H1 (cell line): ENCODE measurements around the gene AP5S1. TPM values are rescaled to one million over a fixed set of nuclear protein-coding genes. Genes with fewer than 3 reads are reported as not detected.

ENCODE experiments used
- ATF2 ChIP-seq: IDR thresholded peaks from 2 replicates; pipeline ENCODE4 v1.6.1; 2012; ENCODE audit warnings: low read length, inconsistent platforms
- CHD2 ChIP-seq: IDR thresholded peaks from 2 replicates; pipeline ENCODE4 v1.6.1; 2012; ENCODE audit warnings: low read length, improper control_type of control experiment
- TEAD4 ChIP-seq: IDR thresholded peaks from 2 replicates; pipeline ENCODE4 v1.6.1; 2012; ENCODE audit warnings: low read depth, low read length, inconsistent platforms, mixed read lengths
- polyA plus RNA-seq, 7 experiments: library from polyadenylated mRNA; depleted of rRNA in 3 of 7; stranded (reverse) in 5 of 7; unstranded in 2 of 7; fragments of >200 nt in 5 of 7; fragments of 200-250 nt in 2 of 7; gene quantifications; 1 replicate in 5 of 7; 2 replicates in 1 of 7; 4 replicates in 1 of 7; pipeline versions ENCODE4 v1.2.1 to v1.2.3, GENCODE V29; 2011 to 2013; ENCODE audit warnings: missing spikeins in 2 of 7, mixed read lengths in 2 of 7
- total RNA-seq: library from RNA; stranded (reverse); fragmentation: NEBNext Ultra II Directional; extraction: Animal tissue kit (Norgen Biotek cat#: 25700); gene quantifications from 2 replicates; pipeline ENCODE4 v1.2.1, GENCODE V29; 2021
- TF ChIP-seq, protein P1 (sequence below): fragments of 300-600 bp; sonication (generic); IDR thresholded peaks from 2 replicates; pipeline ENCODE4 v1.7.1; 2012; ENCODE audit warnings: low read length, moderate library complexity, mild to moderate bottlenecking, inconsistent platforms; ENCODE audit not compliant: insufficient replicate concordance
- TF ChIP-seq, protein P2 (sequence below): IDR thresholded peaks from 2 replicates; pipeline ENCODE4 v1.6.1; 2012; ENCODE audit warnings: inconsistent platforms

AP5S1 gene
- total and polyA plus RNA-seq, 2 of the 8 experiments (the other 6 are each of a cell fraction or from before 2014, with no cell fraction given), result 3.3 to 3.7 TPM

DNA sequence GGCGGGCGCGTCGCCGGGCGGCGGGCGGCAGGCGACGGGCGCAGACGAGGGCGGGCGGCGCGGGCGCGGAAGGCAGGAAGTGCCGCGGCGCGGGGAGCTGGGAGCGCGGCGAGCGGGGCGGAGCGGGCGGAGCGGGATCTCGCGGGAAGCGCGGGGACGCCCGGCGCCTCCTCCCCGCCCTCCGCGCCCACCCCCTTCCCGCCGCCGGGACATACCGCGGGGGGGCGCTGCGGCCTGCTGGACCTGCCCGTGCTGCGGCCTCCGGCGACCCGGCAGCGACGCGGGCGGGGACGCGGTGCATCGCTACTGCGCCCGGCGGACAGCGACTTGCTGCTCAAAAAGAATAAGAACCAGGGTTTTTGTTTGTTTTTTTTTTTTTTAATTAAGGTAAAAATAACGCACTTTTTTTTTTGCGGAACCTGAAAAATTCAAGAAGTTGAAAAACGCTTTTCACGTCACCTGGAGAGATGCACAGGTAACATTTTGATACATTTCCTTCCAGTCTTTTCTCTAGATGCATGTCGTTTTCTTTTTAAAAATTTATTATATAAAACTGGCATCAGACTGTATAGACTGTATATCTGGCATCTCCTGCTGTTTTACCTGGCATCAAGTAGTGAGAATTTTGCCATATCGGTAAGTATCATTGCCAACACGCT lies 33.6 kb upstream of the AP5S1 start, which contains the start of gene CENPB (continued):
- TF ChIP-seq, protein P1, sequence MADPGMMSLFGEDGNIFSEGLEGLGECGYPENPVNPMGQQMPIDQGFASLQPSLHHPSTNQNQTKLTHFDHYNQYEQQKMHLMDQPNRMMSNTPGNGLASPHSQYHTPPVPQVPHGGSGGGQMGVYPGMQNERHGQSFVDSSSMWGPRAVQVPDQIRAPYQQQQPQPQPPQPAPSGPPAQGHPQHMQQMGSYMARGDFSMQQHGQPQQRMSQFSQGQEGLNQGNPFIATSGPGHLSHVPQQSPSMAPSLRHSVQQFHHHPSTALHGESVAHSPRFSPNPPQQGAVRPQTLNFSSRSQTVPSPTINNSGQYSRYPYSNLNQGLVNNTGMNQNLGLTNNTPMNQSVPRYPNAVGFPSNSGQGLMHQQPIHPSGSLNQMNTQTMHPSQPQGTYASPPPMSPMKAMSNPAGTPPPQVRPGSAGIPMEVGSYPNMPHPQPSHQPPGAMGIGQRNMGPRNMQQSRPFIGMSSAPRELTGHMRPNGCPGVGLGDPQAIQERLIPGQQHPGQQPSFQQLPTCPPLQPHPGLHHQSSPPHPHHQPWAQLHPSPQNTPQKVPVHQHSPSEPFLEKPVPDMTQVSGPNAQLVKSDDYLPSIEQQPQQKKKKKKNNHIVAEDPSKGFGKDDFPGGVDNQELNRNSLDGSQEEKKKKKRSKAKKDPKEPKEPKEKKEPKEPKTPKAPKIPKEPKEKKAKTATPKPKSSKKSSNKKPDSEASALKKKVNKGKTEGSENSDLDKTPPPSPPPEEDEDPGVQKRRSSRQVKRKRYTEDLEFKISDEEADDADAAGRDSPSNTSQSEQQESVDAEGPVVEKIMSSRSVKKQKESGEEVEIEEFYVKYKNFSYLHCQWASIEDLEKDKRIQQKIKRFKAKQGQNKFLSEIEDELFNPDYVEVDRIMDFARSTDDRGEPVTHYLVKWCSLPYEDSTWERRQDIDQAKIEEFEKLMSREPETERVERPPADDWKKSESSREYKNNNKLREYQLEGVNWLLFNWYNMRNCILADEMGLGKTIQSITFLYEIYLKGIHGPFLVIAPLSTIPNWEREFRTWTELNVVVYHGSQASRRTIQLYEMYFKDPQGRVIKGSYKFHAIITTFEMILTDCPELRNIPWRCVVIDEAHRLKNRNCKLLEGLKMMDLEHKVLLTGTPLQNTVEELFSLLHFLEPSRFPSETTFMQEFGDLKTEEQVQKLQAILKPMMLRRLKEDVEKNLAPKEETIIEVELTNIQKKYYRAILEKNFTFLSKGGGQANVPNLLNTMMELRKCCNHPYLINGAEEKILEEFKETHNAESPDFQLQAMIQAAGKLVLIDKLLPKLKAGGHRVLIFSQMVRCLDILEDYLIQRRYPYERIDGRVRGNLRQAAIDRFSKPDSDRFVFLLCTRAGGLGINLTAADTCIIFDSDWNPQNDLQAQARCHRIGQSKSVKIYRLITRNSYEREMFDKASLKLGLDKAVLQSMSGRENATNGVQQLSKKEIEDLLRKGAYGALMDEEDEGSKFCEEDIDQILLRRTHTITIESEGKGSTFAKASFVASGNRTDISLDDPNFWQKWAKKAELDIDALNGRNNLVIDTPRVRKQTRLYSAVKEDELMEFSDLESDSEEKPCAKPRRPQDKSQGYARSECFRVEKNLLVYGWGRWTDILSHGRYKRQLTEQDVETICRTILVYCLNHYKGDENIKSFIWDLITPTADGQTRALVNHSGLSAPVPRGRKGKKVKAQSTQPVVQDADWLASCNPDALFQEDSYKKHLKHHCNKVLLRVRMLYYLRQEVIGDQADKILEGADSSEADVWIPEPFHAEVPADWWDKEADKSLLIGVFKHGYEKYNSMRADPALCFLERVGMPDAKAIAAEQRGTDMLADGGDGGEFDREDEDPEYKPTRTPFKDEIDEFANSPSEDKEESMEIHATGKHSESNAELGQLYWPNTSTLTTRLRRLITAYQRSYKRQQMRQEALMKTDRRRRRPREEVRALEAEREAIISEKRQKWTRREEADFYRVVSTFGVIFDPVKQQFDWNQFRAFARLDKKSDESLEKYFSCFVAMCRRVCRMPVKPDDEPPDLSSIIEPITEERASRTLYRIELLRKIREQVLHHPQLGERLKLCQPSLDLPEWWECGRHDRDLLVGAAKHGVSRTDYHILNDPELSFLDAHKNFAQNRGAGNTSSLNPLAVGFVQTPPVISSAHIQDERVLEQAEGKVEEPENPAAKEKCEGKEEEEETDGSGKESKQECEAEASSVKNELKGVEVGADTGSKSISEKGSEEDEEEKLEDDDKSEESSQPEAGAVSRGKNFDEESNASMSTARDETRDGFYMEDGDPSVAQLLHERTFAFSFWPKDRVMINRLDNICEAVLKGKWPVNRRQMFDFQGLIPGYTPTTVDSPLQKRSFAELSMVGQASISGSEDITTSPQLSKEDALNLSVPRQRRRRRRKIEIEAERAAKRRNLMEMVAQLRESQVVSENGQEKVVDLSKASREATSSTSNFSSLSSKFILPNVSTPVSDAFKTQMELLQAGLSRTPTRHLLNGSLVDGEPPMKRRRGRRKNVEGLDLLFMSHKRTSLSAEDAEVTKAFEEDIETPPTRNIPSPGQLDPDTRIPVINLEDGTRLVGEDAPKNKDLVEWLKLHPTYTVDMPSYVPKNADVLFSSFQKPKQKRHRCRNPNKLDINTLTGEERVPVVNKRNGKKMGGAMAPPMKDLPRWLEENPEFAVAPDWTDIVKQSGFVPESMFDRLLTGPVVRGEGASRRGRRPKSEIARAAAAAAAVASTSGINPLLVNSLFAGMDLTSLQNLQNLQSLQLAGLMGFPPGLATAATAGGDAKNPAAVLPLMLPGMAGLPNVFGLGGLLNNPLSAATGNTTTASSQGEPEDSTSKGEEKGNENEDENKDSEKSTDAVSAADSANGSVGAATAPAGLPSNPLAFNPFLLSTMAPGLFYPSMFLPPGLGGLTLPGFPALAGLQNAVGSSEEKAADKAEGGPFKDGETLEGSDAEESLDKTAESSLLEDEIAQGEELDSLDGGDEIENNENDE, result no peak
- TF ChIP-seq ATF2 (no peak), TEAD4 (peak; percentile 73), CHD2 (peak; percentile 92)
- TF ChIP-seq, protein P2, sequence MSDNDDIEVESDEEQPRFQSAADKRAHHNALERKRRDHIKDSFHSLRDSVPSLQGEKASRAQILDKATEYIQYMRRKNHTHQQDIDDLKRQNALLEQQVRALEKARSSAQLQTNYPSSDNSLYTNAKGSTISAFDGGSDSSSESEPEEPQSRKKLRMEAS, result peak; percentile 31; the same call in 1 of the 2 replicates
